Caco-2 (cell line): Measurements from ENCODE around the gene LGALS3BP. TPM values are rescaled to one million over a fixed set of nuclear protein-coding genes. Genes with fewer than 3 reads are reported as not detected.

Experiments used
- BruUV-seq: library from RNA; stranded (reverse); fragments of 400-500 nt; replicated peaks from 2 replicates; lab custom pipeline; 2021; lab: Mats Ljungman, UMichigan
- CTCF ChIA-PET: fragments of 300-600 bp; sonication (Branson Sonifier 250); formaldehyde crosslinking; loops from one replicate; lab custom pipeline; 2022; ENCODE audit warnings: antibody characterized with exemption; lab: Charles Lee
- POLR2A ChIA-PET: fragments of 300-600 bp; sonication (Branson Sonifier 250); formaldehyde crosslinking; loops from one replicate; lab custom pipeline; 2022; ENCODE audit warnings: antibody characterized with exemption; lab: Charles Lee
- DNase-seq, 2 experiments: peaks; one replicate each; pipeline versions ENCODE4 v3.0.0 to v3.0.0-alpha.2; 2020 to 2022
- H3K27me3 ChIP-seq: replicated peaks from 2 replicates; pipeline ENCODE4 v1.6.0; 2011; ENCODE audit warnings: low read length; ENCODE audit not compliant: control insufficient read depth, insufficient read depth
- H3K36me3 ChIP-seq: 2 replicates; pipeline ENCODE4 v1.5.1; 2011; ENCODE audit warnings: low read length; ENCODE audit not compliant: control insufficient read depth, insufficient read depth
- H3K4me1 ChIP-seq: fragments of 250-450 bp; sonication (Bioruptor Pico); 2 replicates; pipeline ENCODE4 v1.5.1; 2020; ENCODE audit warnings: mild to moderate bottlenecking
- H3K4me3 ChIP-seq: 2 replicates; pipeline ENCODE4 v1.5.1; 2011; ENCODE audit warnings: low read depth, mild to moderate bottlenecking, control low read depth, low read length
- H3K9me3 ChIP-seq: fragments of 250-450 bp; sonication (Bioruptor Pico); 2 replicates; pipeline ENCODE4 v1.5.1; 2020; ENCODE audit warnings: mild to moderate bottlenecking, moderate library complexity
- H3K27ac Mint-ChIP-seq: one replicate; pipeline ENCODE4 v1.8.0; 2022; ENCODE audit warnings: mixed read lengths; ENCODE audit not compliant: unreplicated experiment
- H3K27me3 Mint-ChIP-seq: one replicate; pipeline ENCODE4 v1.8.0; 2022; ENCODE audit warnings: mixed read lengths; ENCODE audit not compliant: insufficient read depth, unreplicated experiment
- H3K36me3 Mint-ChIP-seq: one replicate; pipeline ENCODE4 v1.8.0; 2022; ENCODE audit warnings: mild to moderate bottlenecking, mixed read lengths; ENCODE audit not compliant: insufficient read depth, unreplicated experiment
- H3K4me1 Mint-ChIP-seq: one replicate; pipeline ENCODE4 v1.8.0; 2022; ENCODE audit warnings: low read depth, mixed read lengths; ENCODE audit not compliant: unreplicated experiment
- H3K4me3 Mint-ChIP-seq: one replicate; pipeline ENCODE4 v1.8.0; 2022; ENCODE audit warnings: mild to moderate bottlenecking, moderate library complexity, mixed read lengths; ENCODE audit not compliant: unreplicated experiment
- H3K9me3 Mint-ChIP-seq: one replicate; pipeline ENCODE4 v1.8.0; 2022; ENCODE audit warnings: mixed read lengths; ENCODE audit not compliant: unreplicated experiment
- CTCF ChIP-seq, 2 experiments: fragments of 200-600 bp in 1 of 2; IDR thresholded peaks; 1 replicate in 1 of 2; 2 replicates in 1 of 2; pipeline versions ENCODE4 v1.5.1 to v1.8.0; 2011 to 2022; ENCODE audit warnings: antibody characterized with exemption in 1 of 2, control low read depth in 1 of 2, inconsistent platforms in 1 of 2, low read depth in 1 of 2, low read length in 1 of 2, mild to moderate bottlenecking in 1 of 2, moderate library complexity in 1 of 2; ENCODE audit not compliant: insufficient read depth in 1 of 2, severe bottlenecking in 1 of 2, unreplicated experiment in 1 of 2
- intact Hi-C: fragments of 100-400 bp; cut with micrococcal nuclease; formaldehyde crosslinking; loops from one replicate; pipeline ENCODE4 v1.10.0; 2022; ENCODE audit not compliant: unreplicated experiment
- total RNA-seq: library from RNA; stranded (reverse); gene quantifications from 2 replicates; pipeline ENCODE4 v1.2.3, GENCODE V29; 2022

The LGALS3BP gene
- total RNA-seq, 1 experiment from 2014 or later, result 65.4 TPM

DNA sequence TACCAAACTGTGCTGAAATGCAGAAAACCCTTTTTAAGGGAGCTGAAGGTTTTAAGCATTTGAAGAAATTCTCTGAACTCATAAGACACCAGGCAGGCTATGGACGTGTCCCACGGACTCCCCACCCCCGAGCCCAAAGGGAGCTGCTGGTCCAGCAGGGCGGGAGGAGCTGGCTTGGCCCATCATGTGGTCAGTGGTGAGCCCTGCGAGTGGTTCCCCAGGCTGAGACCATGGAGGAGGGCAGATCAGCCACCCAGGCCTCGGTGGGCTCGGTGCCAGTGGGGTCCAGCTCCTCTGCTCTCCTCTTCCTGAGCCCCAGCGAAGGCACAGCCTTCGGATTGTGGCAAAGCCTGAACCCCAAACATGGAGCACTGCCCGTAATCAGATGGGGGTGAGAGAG is 27.0 kb downstream of the LGALS3BP start:
- Mint-ChIP-seq H3K27me3 (no peaks in the 10 kb centered on the region), H3K36me3 (no peaks in the 10 kb centered on the region), H3K27ac (no peak overlapping the region), H3K4me3 (no peak overlapping the region), H3K4me1 (no peaks in the 10 kb centered on the region), H3K9me3 (no peaks in the 10 kb centered on the region)
- Histone ChIP-seq H3K4me1 (no peaks in the 10 kb centered on the region), H3K9me3 (peaks cover 18% of the 10 kb centered on the region), H3K4me3 (no peak overlapping the region), H3K36me3 (no peaks in the 10 kb centered on the region), H3K27me3 (no peaks in the 10 kb centered on the region)
- intact Hi-C loops, result no loop called here
- BruUV-seq, result no TSS peak
- TF ChIP-seq CTCF (IDR thresholded peaks at IDR 0.05; ENCODE audit: insufficient read depth in 1 of 2, low read depth in 1 of 2, low read length in 1 of 2, severe bottlenecking in 1 of 2, unreplicated experiment in 1 of 2), result no peak
- no peak for DNase-seq
- ChIA-PET POLR2A (no interaction called here), CTCF (no interaction called here)

DNA sequence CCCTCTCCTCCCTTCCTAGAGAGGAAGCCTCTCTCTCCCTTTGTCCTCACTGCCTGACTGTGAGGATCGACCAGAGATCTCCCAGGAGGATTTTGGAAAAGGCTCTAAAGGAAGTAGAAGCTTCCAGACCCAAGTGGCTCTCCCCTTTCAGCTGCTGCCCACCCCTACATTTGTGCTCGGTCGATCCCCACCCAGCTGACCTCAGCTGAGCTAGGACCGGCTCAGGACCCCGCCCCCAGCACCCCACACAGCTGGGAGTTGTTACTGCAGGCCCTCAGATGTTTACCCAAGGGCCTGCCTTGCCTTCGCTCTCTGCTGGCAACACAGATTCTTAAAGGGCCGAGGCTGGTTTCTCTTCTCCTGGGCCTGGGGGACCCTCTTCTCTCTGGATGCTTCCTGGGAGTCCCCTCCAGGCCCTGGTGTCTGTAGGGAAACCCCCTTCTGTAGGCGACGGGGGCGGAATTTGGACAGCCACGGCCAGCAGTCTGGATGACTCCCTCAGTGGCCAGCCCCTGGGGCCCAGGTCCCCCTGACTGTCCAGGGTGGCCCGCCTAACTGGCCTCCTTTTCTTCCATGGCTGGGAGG is 27.7 kb downstream of the LGALS3BP start:
- Histone ChIP-seq H3K27me3 (no peaks in the 10 kb centered on the region), H3K4me3 (no peak overlapping the region), H3K4me1 (no peaks in the 10 kb centered on the region), H3K36me3 (no peaks in the 10 kb centered on the region), H3K9me3 (peaks cover 18% of the 10 kb centered on the region)
- intact Hi-C loops, result no loop called here
- BruUV-seq, result no TSS peak
- no peaks in the 10 kb centered on the region for H3K9me3 Mint-ChIP-seq
- POLR2A ChIA-PET, result no interaction called here
- H3K27me3 Mint-ChIP-seq, result no peaks in the 10 kb centered on the region
- CTCF ChIA-PET, result no interaction called here
- TF ChIP-seq CTCF (IDR thresholded peaks at IDR 0.05; ENCODE audit: insufficient read depth in 1 of 2, low read depth in 1 of 2, low read length in 1 of 2, severe bottlenecking in 1 of 2, unreplicated experiment in 1 of 2), result no peak
- H3K4me3 Mint-ChIP-seq, result no peak overlapping the region
- H3K4me1 Mint-ChIP-seq, result no peaks in the 10 kb centered on the region
- DNase-seq, result no peak
- no peaks in the 10 kb centered on the region for H3K36me3 Mint-ChIP-seq
- no peak overlapping the region for H3K27ac Mint-ChIP-seq

DNA sequence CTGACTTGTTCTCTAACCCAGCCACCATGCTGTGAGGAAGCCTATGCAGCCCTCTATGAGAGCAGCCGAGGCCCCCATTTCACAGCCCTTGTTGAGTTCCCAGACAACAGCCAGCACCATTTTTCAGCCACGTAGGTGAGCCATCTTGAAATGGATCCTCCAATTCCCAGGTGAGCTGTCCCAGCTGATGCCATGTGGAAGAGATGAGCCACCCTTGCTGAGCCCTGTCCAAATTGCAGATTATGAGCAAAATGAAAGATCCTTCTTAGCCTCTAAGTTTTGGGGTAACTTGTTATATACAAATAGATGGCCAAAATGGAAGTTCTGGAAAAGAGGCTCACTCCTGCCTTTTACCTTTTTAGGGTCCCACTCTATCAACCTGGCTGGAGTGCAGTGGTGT is 28.9 kb downstream of the LGALS3BP start:
- no peaks in the 10 kb centered on the region for H3K36me3 ChIP-seq
- H3K4me3 ChIP-seq, result no peak overlapping the region
- H3K27me3 ChIP-seq, result no peaks in the 10 kb centered on the region
- no peaks in the 10 kb centered on the region for H3K36me3 Mint-ChIP-seq
- BruUV-seq, result no TSS peak
- no peak overlapping the region for H3K4me3 Mint-ChIP-seq
- no peaks in the 10 kb centered on the region for H3K9me3 Mint-ChIP-seq
- peaks cover 18% of the 10 kb centered on the region for H3K9me3 ChIP-seq
- CTCF ChIA-PET, result no interaction called here
- TF ChIP-seq CTCF (IDR thresholded peaks at IDR 0.05; ENCODE audit: insufficient read depth in 1 of 2, low read depth in 1 of 2, low read length in 1 of 2, severe bottlenecking in 1 of 2, unreplicated experiment in 1 of 2), result no peak
- intact Hi-C loops, result no loop called here
- no peaks in the 10 kb centered on the region for H3K27me3 Mint-ChIP-seq
- no peak for DNase-seq
- POLR2A ChIA-PET, result no interaction called here
- H3K4me1 ChIP-seq, result no peaks in the 10 kb centered on the region
- H3K27ac Mint-ChIP-seq, result no peak overlapping the region
- H3K4me1 Mint-ChIP-seq, result no peaks in the 10 kb centered on the region
